Panc1 (cell line): ENCODE measurements around the gene COPS7A. TPM values are rescaled to one million over a fixed set of nuclear protein-coding genes. Genes with fewer than 3 reads are reported as not detected.

Experiments used
- ATAC-seq: fragments of 200-7000 bp; cut with Tn5 transposase; 2 replicates; pipeline ENCODE4 v1.9.1; 2020; ENCODE audit warnings: mild to moderate bottlenecking, moderate library complexity
- BruUV-seq: library from RNA; stranded (reverse); fragments of 400-500 nt; replicated peaks from 2 replicates; lab custom pipeline; 2021; lab: Mats Ljungman, UMichigan
- CTCF ChIA-PET: fragments of 300-600 bp; sonication (Branson Sonifier 250); formaldehyde crosslinking; loops from one replicate; lab custom pipeline; 2022; ENCODE audit warnings: antibody characterized with exemption; lab: Charles Lee
- POLR2A ChIA-PET: fragments of 300-600 bp; sonication (Branson Sonifier 250); formaldehyde crosslinking; loops from one replicate; lab custom pipeline; 2022; ENCODE audit warnings: antibody characterized with exemption; lab: Charles Lee
- DNase-seq: peaks from one replicate; pipeline ENCODE4 v3.0.0-alpha.2; 2010; ENCODE audit warnings: low read depth, low spot score
- H3K27ac ChIP-seq: 2 replicates; pipeline ENCODE4 v1.5.1; 2011; ENCODE audit warnings: mild to moderate bottlenecking, low read length, inconsistent platforms
- H3K27me3 ChIP-seq: fragments of 200-500 bp; sonication (Bioruptor generic); 2 replicates; pipeline ENCODE4 v1.6.0; 2014; ENCODE audit warnings: low read length, inconsistent platforms; ENCODE audit not compliant: control insufficient read depth, insufficient read depth
- H3K36me3 ChIP-seq: fragments of 200-500 bp; sonication (Bioruptor generic); 2 replicates; pipeline ENCODE4 v1.5.1; 2014; ENCODE audit warnings: inconsistent platforms, mild to moderate bottlenecking, low read length, moderate library complexity; ENCODE audit not compliant: control insufficient read depth, insufficient read depth
- H3K4me1 ChIP-seq: 2 replicates; pipeline ENCODE4 v1.5.1; 2011; ENCODE audit warnings: inconsistent platforms, mild to moderate bottlenecking, low read length, moderate library complexity; ENCODE audit not compliant: control insufficient read depth, insufficient read depth
- H3K4me3 ChIP-seq, 2 experiments: 2 replicates each; pipeline ENCODE4 v1.5.1; 2011 to 2012; ENCODE audit warnings: low read depth in 2 of 2, low read length in 2 of 2, mild to moderate bottlenecking in 2 of 2, inconsistent platforms in 1 of 2, moderate library complexity in 1 of 2
- H3K9me3 ChIP-seq: fragments of 200-500 bp; sonication (Bioruptor generic); 2 replicates; pipeline ENCODE4 v1.5.1; 2014; ENCODE audit warnings: low read depth, mild to moderate bottlenecking, inconsistent platforms, low read length, moderate library complexity; ENCODE audit not compliant: control insufficient read depth, insufficient read depth
- POLR2AphosphoS5 ChIP-seq: IDR thresholded peaks from 2 replicates; pipeline ENCODE4 v1.6.1; 2012; ENCODE audit warnings: mild to moderate bottlenecking, low read depth, low read length, moderate library complexity
- SIN3A ChIP-seq: IDR thresholded peaks from 2 replicates; pipeline ENCODE4 v1.6.1; 2012; ENCODE audit warnings: low read depth, mild to moderate bottlenecking, low read length, moderate library complexity, borderline replicate concordance; ENCODE audit not compliant: insufficient read depth
- TCF7L2 ChIP-seq: IDR thresholded peaks from 2 replicates; pipeline ENCODE4 v1.6.1; 2011; ENCODE audit warnings: mild to moderate bottlenecking, low read depth, low read length, inconsistent platforms
- in situ Hi-C: cut with HindIII; loops from 2 replicates; pipeline ENCODE4 v1.10.0; 2016; ENCODE audit warnings: low sequenced_read_pairs, low pct_unique_long_range_greater_than_20kb
- intact Hi-C: fragments of 100-400 bp; cut with micrococcal nuclease; formaldehyde crosslinking; loops from one replicate; pipeline ENCODE4 v1.10.0; 2022; ENCODE audit not compliant: unreplicated experiment
- total RNA-seq: library from RNA; stranded (reverse); gene quantifications from one replicate; pipeline ENCODE4 v1.2.1, GENCODE V29; 2021; ENCODE audit not compliant: unreplicated experiment
- TF ChIP-seq, protein P1 (sequence below): fragments of 450-650 bp; IDR thresholded peaks from 2 replicates; pipeline ENCODE4 v1.5.1; 2017; ENCODE audit warnings: mild to moderate bottlenecking
- TF ChIP-seq, protein P2 (sequence below), 2 experiments: IDR thresholded peaks; 2 replicates each; pipeline ENCODE4 v1.6.1; 2011 to 2012; ENCODE audit warnings: low read depth in 2 of 2, control low read depth in 1 of 2, low read length in 1 of 2, mild to moderate bottlenecking in 1 of 2, moderate library complexity in 1 of 2; ENCODE audit not compliant: insufficient read depth in 1 of 2

COPS7A gene
- total RNA-seq, 1 experiment from 2014 or later, result 37.5 TPM

GRCh38 chr12:6684609-6685008 is 39.2 kb upstream of the COPS7A start:
- ATAC-seq (no peak), DNase-seq (no peak)
- CTCF ChIA-PET, result interaction anchor here (0.7 kb wide), 1 partner anchor 53 kb away, joined by 3 read pairs; no protein-coding TSS in a partner anchor
- intact Hi-C loops (no loop called here), in situ Hi-C loops (no loop called here)
- Histone ChIP-seq H3K9me3 (no peaks in the 10 kb centered on the region), H3K4me3 (no peak overlapping the region), H3K27ac (no peak overlapping the region), H3K27me3 (no peaks in the 10 kb centered on the region), H3K36me3 (no peaks in the 10 kb centered on the region; the same call in 1 of the 2 replicates), H3K4me1 (peaks cover 11% of the 10 kb centered on the region)
- TF ChIP-seq, protein P1, sequence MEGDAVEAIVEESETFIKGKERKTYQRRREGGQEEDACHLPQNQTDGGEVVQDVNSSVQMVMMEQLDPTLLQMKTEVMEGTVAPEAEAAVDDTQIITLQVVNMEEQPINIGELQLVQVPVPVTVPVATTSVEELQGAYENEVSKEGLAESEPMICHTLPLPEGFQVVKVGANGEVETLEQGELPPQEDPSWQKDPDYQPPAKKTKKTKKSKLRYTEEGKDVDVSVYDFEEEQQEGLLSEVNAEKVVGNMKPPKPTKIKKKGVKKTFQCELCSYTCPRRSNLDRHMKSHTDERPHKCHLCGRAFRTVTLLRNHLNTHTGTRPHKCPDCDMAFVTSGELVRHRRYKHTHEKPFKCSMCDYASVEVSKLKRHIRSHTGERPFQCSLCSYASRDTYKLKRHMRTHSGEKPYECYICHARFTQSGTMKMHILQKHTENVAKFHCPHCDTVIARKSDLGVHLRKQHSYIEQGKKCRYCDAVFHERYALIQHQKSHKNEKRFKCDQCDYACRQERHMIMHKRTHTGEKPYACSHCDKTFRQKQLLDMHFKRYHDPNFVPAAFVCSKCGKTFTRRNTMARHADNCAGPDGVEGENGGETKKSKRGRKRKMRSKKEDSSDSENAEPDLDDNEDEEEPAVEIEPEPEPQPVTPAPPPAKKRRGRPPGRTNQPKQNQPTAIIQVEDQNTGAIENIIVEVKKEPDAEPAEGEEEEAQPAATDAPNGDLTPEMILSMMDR, result peak; percentile 75
- no peak for TF ChIP-seq TCF7L2
- POLR2A ChIA-PET, result no interaction called here
- BruUV-seq, result no TSS peak

GRCh38 chr12:6685814-6686213 is 38.0 kb upstream of the COPS7A start:
- TF ChIP-seq, protein P2, sequence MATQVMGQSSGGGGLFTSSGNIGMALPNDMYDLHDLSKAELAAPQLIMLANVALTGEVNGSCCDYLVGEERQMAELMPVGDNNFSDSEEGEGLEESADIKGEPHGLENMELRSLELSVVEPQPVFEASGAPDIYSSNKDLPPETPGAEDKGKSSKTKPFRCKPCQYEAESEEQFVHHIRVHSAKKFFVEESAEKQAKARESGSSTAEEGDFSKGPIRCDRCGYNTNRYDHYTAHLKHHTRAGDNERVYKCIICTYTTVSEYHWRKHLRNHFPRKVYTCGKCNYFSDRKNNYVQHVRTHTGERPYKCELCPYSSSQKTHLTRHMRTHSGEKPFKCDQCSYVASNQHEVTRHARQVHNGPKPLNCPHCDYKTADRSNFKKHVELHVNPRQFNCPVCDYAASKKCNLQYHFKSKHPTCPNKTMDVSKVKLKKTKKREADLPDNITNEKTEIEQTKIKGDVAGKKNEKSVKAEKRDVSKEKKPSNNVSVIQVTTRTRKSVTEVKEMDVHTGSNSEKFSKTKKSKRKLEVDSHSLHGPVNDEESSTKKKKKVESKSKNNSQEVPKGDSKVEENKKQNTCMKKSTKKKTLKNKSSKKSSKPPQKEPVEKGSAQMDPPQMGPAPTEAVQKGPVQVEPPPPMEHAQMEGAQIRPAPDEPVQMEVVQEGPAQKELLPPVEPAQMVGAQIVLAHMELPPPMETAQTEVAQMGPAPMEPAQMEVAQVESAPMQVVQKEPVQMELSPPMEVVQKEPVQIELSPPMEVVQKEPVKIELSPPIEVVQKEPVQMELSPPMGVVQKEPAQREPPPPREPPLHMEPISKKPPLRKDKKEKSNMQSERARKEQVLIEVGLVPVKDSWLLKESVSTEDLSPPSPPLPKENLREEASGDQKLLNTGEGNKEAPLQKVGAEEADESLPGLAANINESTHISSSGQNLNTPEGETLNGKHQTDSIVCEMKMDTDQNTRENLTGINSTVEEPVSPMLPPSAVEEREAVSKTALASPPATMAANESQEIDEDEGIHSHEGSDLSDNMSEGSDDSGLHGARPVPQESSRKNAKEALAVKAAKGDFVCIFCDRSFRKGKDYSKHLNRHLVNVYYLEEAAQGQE (IDR thresholded peaks at IDR 0.05; ENCODE audit: insufficient read depth in 1 of 2, low read depth in 2 of 2, low read length in 1 of 2), result no peak
- TF ChIP-seq TCF7L2, result no peak
- no peak for TF ChIP-seq POLR2AphosphoS5
- TF ChIP-seq, protein P1, result no peak
- TF ChIP-seq SIN3A, result no peak
- POLR2A ChIA-PET, result no interaction called here
- CTCF ChIA-PET, result no interaction called here
- ATAC-seq (no peak), DNase-seq (no peak)
- intact Hi-C loops, result no loop called here
- H3K4me3 ChIP-seq, result no peak overlapping the region
- H3K36me3 ChIP-seq, result peaks cover 4% of the 10 kb centered on the region; the same call in 1 of the 2 replicates
- no peak overlapping the region for H3K27ac ChIP-seq
- H3K4me1 ChIP-seq, result peaks cover 14% of the 10 kb centered on the region
- H3K9me3 ChIP-seq, result no peaks in the 10 kb centered on the region
- in situ Hi-C loops, result no loop called here
- BruUV-seq, result no TSS peak
- no peaks in the 10 kb centered on the region for H3K27me3 ChIP-seq
